MCF 10A (cell line): ENCODE measurements around the gene FLRT2. TPM values are rescaled to one million over a fixed set of nuclear protein-coding genes. Genes with fewer than 3 reads are reported as not detected.

Source experiments
- BruUV-seq: library from RNA; stranded (reverse); fragments of 400-500 nt; replicated peaks from 2 replicates; lab custom pipeline; 2021; lab: Mats Ljungman, UMichigan
- CTCF ChIA-PET: fragments of 300-600 bp; sonication (Branson Sonifier 250); formaldehyde crosslinking; extraction: SDS; loops from one replicate; lab custom pipeline; 2021; ENCODE audit warnings: antibody characterized with exemption, inconsistent platforms; lab: Yijun Ruan, JAX
- POLR2A ChIA-PET: fragments of 300-600, 350-650 bp; sonication (Branson Sonifier 250); formaldehyde crosslinking; extraction: SDS; loops from one replicate; lab custom pipeline; 2020; ENCODE audit warnings: antibody characterized with exemption, inconsistent platforms; lab: Yijun Ruan, JAX
- DNase-seq: peaks from one replicate; pipeline ENCODE4 v3.0.0-alpha.2; 2018; ENCODE audit not compliant: unreplicated experiment
- H3K27ac Mint-ChIP-seq: one replicate; pipeline ENCODE4 v1.8.0; 2022; ENCODE audit warnings: mild to moderate bottlenecking, low read depth, mixed read lengths; ENCODE audit not compliant: unreplicated experiment
- H3K27me3 Mint-ChIP-seq: one replicate; pipeline ENCODE4 v1.8.0; 2022; ENCODE audit warnings: mixed read lengths; ENCODE audit not compliant: insufficient read depth, unreplicated experiment
- H3K36me3 Mint-ChIP-seq: one replicate; pipeline ENCODE4 v1.8.0; 2022; ENCODE audit warnings: mild to moderate bottlenecking, moderate library complexity, mixed read lengths; ENCODE audit not compliant: insufficient read depth, unreplicated experiment
- H3K4me1 Mint-ChIP-seq: one replicate; pipeline ENCODE4 v1.8.0; 2022; ENCODE audit warnings: mixed read lengths; ENCODE audit not compliant: insufficient read depth, unreplicated experiment
- H3K4me3 Mint-ChIP-seq: one replicate; pipeline ENCODE4 v1.8.0; 2022; ENCODE audit warnings: mild to moderate bottlenecking, moderate library complexity, mixed read lengths; ENCODE audit not compliant: unreplicated experiment
- H3K9me3 Mint-ChIP-seq: one replicate; pipeline ENCODE4 v1.8.0; 2022; ENCODE audit warnings: mixed read lengths; ENCODE audit not compliant: unreplicated experiment
- intact Hi-C: fragments of 100-400 bp; cut with micrococcal nuclease; formaldehyde crosslinking; loops from 2 replicates; pipeline ENCODE4 v1.14.1; 2022
- total RNA-seq: library from RNA; stranded (reverse); gene quantifications from 2 replicates; pipeline ENCODE4 v1.2.3, GENCODE V29; 2022
- TF ChIP-seq, protein P1 (sequence below): fragments of 200-600 bp; IDR thresholded peaks from one replicate; pipeline ENCODE4 v1.8.0; 2022; ENCODE audit warnings: antibody characterized with exemption, mild to moderate bottlenecking; ENCODE audit not compliant: unreplicated experiment

Gene FLRT2
- total RNA-seq, 1 experiment from 2014 or later = 153 TPM

DNA sequence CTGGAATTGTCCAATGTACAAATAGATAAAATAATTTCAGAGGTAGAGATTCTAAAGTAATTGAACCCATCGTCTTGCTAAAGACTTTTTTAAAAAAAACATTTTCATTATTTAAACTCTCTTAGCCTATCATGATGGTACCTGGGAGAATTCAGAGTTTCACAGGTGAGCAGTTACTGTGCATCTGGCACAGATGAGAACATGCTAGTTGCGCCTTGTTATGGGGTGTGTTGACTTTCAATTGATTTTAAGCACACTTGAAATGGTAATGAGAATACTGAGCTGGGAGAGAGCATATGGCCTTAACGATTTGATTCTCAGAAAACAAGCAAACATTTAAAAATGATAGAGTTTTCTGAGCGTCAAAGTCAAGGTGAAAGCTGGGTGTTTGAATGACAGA lies 66.6 kb downstream of the FLRT2 start:
- Mint-ChIP-seq H3K27me3 (no peaks in the 10 kb centered on the region), H3K4me1 (peaks cover 16% of the 10 kb centered on the region), H3K36me3 (peaks cover 22% of the 10 kb centered on the region), H3K27ac (no peak overlapping the region), H3K4me3 (no peak overlapping the region), H3K9me3 (no peaks in the 10 kb centered on the region)
- POLR2A ChIA-PET = interaction anchor here (1.2 kb wide), 2 partner anchors 9 to 462 kb away, joined by 3 read pairs; no protein-coding TSS in a partner anchor
- DNase-seq = no peak
- CTCF ChIA-PET = interaction anchor here (0.7 kb wide), 1 partner anchor 18 kb away, joined by 4 read pairs; no protein-coding TSS in a partner anchor
- no TSS peak for BruUV-seq
- intact Hi-C loops = no loop called here
- TF ChIP-seq, protein P1, sequence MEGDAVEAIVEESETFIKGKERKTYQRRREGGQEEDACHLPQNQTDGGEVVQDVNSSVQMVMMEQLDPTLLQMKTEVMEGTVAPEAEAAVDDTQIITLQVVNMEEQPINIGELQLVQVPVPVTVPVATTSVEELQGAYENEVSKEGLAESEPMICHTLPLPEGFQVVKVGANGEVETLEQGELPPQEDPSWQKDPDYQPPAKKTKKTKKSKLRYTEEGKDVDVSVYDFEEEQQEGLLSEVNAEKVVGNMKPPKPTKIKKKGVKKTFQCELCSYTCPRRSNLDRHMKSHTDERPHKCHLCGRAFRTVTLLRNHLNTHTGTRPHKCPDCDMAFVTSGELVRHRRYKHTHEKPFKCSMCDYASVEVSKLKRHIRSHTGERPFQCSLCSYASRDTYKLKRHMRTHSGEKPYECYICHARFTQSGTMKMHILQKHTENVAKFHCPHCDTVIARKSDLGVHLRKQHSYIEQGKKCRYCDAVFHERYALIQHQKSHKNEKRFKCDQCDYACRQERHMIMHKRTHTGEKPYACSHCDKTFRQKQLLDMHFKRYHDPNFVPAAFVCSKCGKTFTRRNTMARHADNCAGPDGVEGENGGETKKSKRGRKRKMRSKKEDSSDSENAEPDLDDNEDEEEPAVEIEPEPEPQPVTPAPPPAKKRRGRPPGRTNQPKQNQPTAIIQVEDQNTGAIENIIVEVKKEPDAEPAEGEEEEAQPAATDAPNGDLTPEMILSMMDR = no peak

DNA sequence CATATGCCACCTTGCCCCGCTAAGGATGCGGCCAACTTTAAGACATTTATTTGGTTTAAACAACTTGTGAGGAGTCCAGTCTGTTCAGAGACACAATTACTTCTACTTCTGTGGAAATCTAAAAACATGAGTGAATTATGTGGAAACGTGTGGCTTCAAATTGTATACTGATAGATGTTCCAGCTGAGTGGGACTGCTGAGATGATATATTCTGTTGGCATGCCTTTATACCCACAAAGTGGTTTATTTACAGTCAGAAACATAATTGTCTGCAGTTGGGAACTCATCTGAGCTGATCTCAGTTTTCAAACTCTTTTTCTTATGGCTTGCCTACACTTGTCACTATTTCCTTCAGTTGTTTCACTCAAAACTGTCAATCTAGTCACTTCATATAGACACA lies 67.8 kb downstream of the FLRT2 start:
- H3K36me3 Mint-ChIP-seq = peaks cover 16% of the 10 kb centered on the region
- TF ChIP-seq, protein P1 = no peak
- no peak overlapping the region for H3K4me3 Mint-ChIP-seq
- BruUV-seq = no TSS peak
- H3K27me3 Mint-ChIP-seq = no peaks in the 10 kb centered on the region
- intact Hi-C loops = no loop called here
- peaks cover 16% of the 10 kb centered on the region for H3K4me1 Mint-ChIP-seq
- no peak for DNase-seq
- H3K9me3 Mint-ChIP-seq = no peaks in the 10 kb centered on the region
- CTCF ChIA-PET = interaction anchor here (0.6 to 1.0 kb wide), 3 partner anchors 10 to 1400 kb away, joined by 3 read pairs; no protein-coding TSS in a partner anchor
- POLR2A ChIA-PET = interaction anchor here (1.0 to 1.2 kb wide), 2 partner anchors 10 to 461 kb away, joined by 3 read pairs; no protein-coding TSS in a partner anchor
- H3K27ac Mint-ChIP-seq = no peak overlapping the region

DNA sequence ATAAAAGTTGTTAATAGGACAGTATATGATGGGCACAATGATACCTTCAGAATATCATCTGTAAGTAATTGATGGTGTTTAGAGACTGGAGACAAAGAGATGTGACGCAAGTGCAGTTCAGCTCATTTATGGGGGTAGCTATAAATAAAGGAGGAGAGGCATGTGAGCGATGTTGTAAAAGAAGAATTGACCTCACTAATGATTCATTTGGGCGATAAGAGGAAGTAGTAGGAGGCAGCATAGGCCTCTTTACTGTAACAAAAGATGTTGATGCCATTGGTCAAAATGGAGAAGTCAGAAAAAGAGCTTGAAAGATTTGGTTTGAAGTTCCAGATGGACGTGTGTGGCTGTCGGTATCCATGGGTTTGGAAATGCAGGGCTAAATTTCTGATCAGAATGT lies 70.0 kb downstream of the FLRT2 start:
- Mint-ChIP-seq H3K27ac (no peak overlapping the region), H3K4me1 (peaks cover 16% of the 10 kb centered on the region), H3K27me3 (no peaks in the 10 kb centered on the region), H3K9me3 (no peaks in the 10 kb centered on the region), H3K36me3 (peaks cover 18% of the 10 kb centered on the region), H3K4me3 (no peak overlapping the region)
- no TSS peak for BruUV-seq
- TF ChIP-seq, protein P1 = no peak
- peak; percentile 21 for DNase-seq
- POLR2A ChIA-PET = interaction anchor here (0.6 to 0.7 kb wide), 4 partner anchors 12 to 1199 kb away, joined by 3 to 4 read pairs (median 3); no protein-coding TSS in a partner anchor
- intact Hi-C loops = no loop called here
- CTCF ChIA-PET = interaction anchor here (0.9 kb wide), 1 partner anchor 27 kb away, joined by 3 read pairs; no protein-coding TSS in a partner anchor

DNA sequence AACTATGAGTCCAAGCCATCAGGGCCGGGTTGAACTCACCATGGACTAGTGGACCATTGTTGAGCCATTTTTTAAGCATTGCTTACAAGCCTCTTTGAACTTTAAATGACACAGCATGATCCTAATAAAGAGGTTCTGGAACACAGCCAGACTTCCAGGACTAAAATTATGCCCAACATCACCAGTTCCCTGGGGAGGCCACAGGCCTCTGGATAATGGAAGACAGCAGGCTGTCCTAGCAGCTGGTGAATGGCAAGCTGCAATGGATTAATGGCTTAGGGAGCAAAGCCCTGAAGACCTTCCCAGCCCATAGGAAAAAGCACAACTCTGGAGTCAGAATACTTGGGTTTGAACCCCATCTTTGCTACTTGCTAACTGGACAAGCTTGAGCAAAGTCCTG lies 71.3 kb downstream of the FLRT2 start:
- intact Hi-C loops = no loop called here
- ChIA-PET POLR2A (no interaction called here), CTCF (interaction anchor here (0.5 to 1.4 kb wide), 2 partner anchors 10 to 1788 kb away, joined by 3 to 4 read pairs; no protein-coding TSS in a partner anchor)
- TF ChIP-seq, protein P1 = no peak
- no peak overlapping the region for H3K4me3 Mint-ChIP-seq
- no peak for DNase-seq
- no TSS peak for BruUV-seq
- peaks cover 11% of the 10 kb centered on the region for H3K36me3 Mint-ChIP-seq
- peaks cover 16% of the 10 kb centered on the region for H3K4me1 Mint-ChIP-seq
- H3K27me3 Mint-ChIP-seq = no peaks in the 10 kb centered on the region
- H3K9me3 Mint-ChIP-seq = no peaks in the 10 kb centered on the region
- H3K27ac Mint-ChIP-seq = no peak overlapping the region
